Liver (tissue), 3 donors: ENCODE data around the gene TAF13.

Experiments
- ATF3 ChIP-seq: IDR thresholded peaks from 2 replicates; pipeline ENCODE4 v1.6.1; 2016; ENCODE audit warnings: antibody characterized with exemption
- CTCF ChIP-seq: fragments of 150-350 bp; IDR thresholded peaks from 2 replicates; pipeline ENCODE4 v1.5.1; 2017; ENCODE audit warnings: improper control_type of control experiment, low read depth, low read length; ENCODE audit not compliant: missing input control
- GABPA ChIP-seq, 2 donors: IDR thresholded peaks in 1 of 2; conservative IDR thresholded peaks in 1 of 2; 2 replicates each; pipeline ENCODE4 v1.6.1; 2016; ENCODE audit warnings: antibody characterized with exemption in 2 of 2, mild to moderate bottlenecking in 1 of 2, moderate library complexity in 1 of 2
- JUND ChIP-seq, 2 donors: IDR thresholded peaks; 2 replicates each; pipeline ENCODE4 v1.6.1; 2016; ENCODE audit warnings: antibody characterized with exemption in 2 of 2
- MAX ChIP-seq: IDR thresholded peaks from 2 replicates; pipeline ENCODE4 v1.6.1; 2016; ENCODE audit warnings: antibody characterized with exemption
- RAD21 ChIP-seq, 2 donors: IDR thresholded peaks; 2 replicates each; pipeline ENCODE4 v1.6.1; 2016; ENCODE audit warnings: antibody characterized with exemption in 2 of 2, mild to moderate bottlenecking in 2 of 2
- SP1 ChIP-seq: IDR thresholded peaks from 2 replicates; pipeline ENCODE4 v1.6.1; 2018; ENCODE audit warnings: antibody characterized with exemption, mild to moderate bottlenecking
- YY1 ChIP-seq: IDR thresholded peaks from 2 replicates; pipeline ENCODE4 v1.6.1; 2016; ENCODE audit warnings: antibody characterized with exemption, mild to moderate bottlenecking
- ZBTB33 ChIP-seq: IDR thresholded peaks from 2 replicates; pipeline ENCODE4 v1.6.1; 2016; ENCODE audit warnings: antibody characterized with exemption
- donor health status: healthy.
- donor health status: healthy.

- TF ChIP-seq MAX (peak; percentile 48), SP1 (peak; percentile 47), GABPA (IDR thresholded peaks at IDR 0.05 in 1 of 2, conservative IDR thresholded peaks at IDR 0.05 in 1 of 2) (peak in 1 of 2 donors; percentile 69), YY1 (peak; percentile 89), CTCF (no peak), JUND (IDR thresholded peaks at IDR 0.05) (peak in 1 of 2 donors; percentile 38), ATF3 (no peak), ZBTB33 (peak; percentile 37), RAD21 (IDR thresholded peaks at IDR 0.05) (peak; percentile 7 to 36)
Observed at GRCh38 chr1:109090196-109091077, 14.6 kb upstream of the TAF13 start, which contains the start of gene TMEM167B.
